ENCODE results near the gene TNXB.
"Not testable (repeated sequence)": the region's sequence is repeated elsewhere in the genome, so short reads cannot be mapped to it uniquely, and the experiment has no call there.

TNXB gene

DNA sequence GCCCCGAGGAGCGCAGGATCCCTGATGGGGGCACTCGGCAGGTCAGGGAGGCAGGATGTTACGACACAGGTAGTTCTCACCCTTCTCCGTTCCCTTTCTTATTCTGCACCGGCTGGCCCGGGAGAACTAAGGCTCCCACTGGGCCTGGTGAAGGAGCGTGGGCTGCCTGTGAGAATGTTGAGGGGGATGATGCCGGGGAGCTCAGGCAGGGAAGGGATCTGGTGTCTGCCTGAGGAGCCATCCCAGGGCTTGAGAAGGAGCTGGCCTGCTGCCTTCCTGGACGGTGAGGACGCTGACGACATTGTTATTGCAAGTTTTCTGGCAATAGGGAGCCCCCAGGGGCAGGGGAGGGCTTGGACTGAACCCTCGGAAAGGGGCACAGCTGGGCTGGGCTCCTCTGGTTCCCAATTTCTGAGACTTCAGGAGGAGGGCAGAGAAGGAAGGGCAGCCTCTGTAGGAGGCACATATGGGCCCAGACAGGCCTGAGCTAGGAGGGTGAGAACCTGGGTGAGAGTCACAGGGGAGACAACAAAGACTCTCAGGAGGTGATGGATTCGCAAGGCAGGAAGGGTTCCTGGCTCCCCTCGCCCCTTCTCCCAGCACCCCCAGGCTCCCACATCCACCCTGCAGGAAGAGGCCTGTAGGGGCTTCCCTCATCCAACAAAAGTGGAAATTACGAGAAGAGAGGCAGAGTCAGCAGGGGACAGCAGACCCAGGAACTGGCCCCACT, 38.2 kb downstream of the TNXB start:
- Mint-ChIP-seq H3K4me1 (no peaks in the 10 kb centered on the region), H3K9me3 (no peaks in the 10 kb centered on the region), H3K4me3 (no peak overlapping the region), H3K27ac (no peak overlapping the region), H3K27me3 (no peaks in the 10 kb centered on the region), H3K36me3 (no peaks in the 10 kb centered on the region)

DNA sequence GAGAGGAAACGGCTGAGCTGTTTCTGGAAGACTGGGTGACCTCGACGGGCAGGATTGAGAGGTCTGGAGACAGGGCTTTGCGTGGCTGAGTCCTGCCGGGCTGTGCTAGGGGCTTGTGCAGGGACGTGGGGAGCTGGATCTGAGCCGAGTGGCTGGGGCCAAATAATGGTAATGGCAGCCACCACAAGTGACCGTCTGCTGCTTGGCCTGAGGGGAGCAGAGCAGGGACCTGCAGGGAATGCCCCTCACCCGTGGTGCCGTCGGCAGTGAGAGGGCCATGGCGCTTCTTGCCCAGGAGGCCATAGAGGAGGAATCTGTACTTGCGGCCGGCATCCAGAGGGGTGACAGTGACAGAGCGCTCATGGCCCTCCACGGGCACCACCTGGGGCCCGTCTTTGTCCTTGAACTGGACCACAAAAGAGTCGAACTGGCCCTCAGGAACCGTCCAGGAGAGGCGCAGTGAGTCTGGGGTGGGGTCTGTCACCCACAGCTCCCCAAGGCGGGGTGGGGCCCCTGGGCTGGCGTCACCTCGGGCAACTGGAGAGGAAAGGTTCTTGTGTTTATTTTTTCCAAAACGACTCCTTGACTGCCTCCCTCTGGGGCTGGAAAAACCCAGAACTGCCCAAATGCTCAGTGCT, 39.1 kb downstream of the TNXB start:
- no peak overlapping the region for H3K27ac Mint-ChIP-seq
- no peaks in the 10 kb centered on the region for H3K36me3 Mint-ChIP-seq
- no peaks in the 10 kb centered on the region for H3K27me3 Mint-ChIP-seq

DNA sequence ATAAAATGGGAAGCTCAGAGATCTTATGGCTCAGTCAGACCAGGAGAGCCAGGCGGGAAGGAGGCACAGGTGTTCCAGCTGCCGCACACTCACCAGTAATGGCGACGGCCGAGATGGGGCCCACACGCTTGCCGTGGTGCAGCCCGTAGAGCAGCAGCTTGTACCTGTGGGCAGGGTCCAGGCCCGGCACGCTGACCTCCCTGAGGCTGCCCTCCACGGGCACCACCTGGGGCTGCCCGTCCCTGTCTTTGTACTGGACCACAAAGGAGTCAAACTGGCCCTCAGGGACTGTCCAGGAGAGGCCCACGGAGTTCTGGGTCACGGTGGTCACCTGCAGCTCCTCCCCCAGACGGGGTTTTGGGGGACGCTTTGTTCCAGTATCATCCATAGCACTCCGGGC, 39.7 kb downstream of the TNXB start:
- H3K36me3 Mint-ChIP-seq, result no peaks in the 10 kb centered on the region
- no peaks in the 10 kb centered on the region for H3K27me3 Mint-ChIP-seq
- no peaks in the 10 kb centered on the region for H3K9me3 Mint-ChIP-seq
- no peak overlapping the region for H3K4me3 Mint-ChIP-seq
- H3K27ac Mint-ChIP-seq, result no peak overlapping the region
- no peaks in the 10 kb centered on the region for H3K4me1 Mint-ChIP-seq

More for the DNA sequence above, 39.1 kb downstream of the TNXB start:
- H3K4me3 Mint-ChIP-seq, result no peak overlapping the region
- H3K4me1 Mint-ChIP-seq, result no peaks in the 10 kb centered on the region
- H3K9me3 Mint-ChIP-seq, result no peaks in the 10 kb centered on the region

DNA sequence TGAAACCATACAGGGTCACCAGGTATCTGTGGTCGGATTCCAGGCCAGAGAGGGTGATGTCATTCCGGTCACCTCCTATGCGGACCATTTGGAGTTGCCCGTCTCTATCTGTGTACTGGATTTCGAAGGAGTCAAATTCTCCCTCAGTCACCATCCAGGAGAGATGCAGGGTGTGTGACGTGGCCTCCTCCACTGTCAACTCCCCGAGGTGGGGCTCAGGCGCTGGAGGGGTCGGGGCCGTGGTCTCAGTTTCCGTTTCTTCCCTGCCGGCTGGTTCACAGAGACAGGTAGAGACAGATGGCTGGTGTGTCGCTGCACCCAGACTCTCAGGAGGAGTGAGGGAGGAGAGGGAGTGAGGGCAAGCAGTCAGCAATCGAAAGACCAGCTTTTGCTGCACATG, 40.3 kb downstream of the TNXB start:
- no peaks in the 10 kb centered on the region for H3K36me3 Mint-ChIP-seq
- H3K4me3 Mint-ChIP-seq, result no peak overlapping the region
- H3K27me3 Mint-ChIP-seq, result no peaks in the 10 kb centered on the region
- H3K4me1 Mint-ChIP-seq, result no peaks in the 10 kb centered on the region
- no peak overlapping the region for H3K27ac Mint-ChIP-seq
- no peaks in the 10 kb centered on the region for H3K9me3 Mint-ChIP-seq

DNA sequence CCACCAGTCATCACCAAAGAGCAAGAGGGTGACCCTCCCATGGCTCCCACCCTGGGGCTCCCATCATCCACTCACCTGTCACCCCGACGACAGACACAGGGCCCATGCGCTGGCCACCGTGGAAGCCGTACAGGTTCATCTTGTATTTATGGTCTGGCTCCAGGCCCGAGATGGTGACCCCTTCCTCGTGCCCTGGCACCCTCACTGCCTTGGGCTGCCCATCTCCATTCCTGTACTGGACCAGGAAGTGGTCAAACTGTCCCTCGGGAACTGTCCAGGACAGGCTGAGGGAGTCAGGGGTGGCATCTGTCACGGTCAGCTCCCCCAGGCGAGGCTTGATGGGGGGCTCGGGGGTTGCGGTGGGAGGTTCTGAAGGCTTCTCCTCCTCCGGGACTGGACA, 40.8 kb downstream of the TNXB start:
- not testable (repeated sequence) for H3K4me1 Mint-ChIP-seq, H3K27me3 Mint-ChIP-seq, H3K9me3 Mint-ChIP-seq, H3K27ac Mint-ChIP-seq, H3K4me3 Mint-ChIP-seq, H3K36me3 Mint-ChIP-seq

DNA sequence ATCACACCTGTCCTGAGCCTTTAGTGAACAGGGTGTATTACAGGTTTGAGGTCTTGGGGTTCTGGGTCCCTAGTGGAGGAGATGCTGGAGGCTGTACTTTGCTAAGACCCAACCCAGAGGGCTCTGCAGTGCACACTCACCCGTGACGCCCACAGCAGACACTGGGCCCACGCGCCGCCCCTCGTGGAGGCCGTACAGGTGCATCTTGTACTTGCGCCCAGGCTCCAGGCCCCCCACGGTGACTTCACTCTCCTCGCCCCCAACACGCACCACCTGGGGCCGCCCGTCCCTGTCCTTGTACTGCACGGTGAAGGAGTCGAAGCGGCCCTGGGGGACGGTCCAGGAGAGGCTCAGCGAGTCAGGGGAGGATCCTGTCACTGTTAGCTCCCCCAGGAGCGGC, 41.6 kb downstream of the TNXB start:
- not testable (repeated sequence) for H3K4me3 Mint-ChIP-seq, H3K36me3 Mint-ChIP-seq, H3K27ac Mint-ChIP-seq, H3K9me3 Mint-ChIP-seq, H3K4me1 Mint-ChIP-seq, H3K27me3 Mint-ChIP-seq

DNA sequence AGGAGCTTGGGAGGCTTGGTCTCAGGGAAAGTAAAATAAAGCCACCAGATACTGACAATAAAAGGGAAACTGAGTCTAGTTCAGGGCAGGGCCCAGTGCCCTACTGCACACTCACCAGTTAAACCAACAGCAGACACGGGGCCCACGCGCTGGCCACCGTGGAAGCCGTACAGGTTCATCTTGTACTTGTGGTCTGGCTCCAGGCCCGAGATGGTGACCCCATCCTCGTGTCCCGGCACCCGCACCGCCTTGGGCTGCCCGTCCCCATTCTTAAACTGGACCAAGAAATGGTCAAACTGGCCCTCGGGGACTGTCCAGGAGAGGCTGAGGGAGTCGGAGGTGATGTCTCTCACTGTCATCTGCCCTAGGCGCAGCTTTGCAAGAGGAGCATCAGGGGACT, 44.4 kb downstream of the TNXB start:
- H3K4me3 Mint-ChIP-seq, result no peak overlapping the region
- no peaks in the 10 kb centered on the region for H3K27me3 Mint-ChIP-seq
- no peak overlapping the region for H3K27ac Mint-ChIP-seq
- no peaks in the 10 kb centered on the region for H3K4me1 Mint-ChIP-seq
- H3K36me3 Mint-ChIP-seq, result no peaks in the 10 kb centered on the region
- H3K9me3 Mint-ChIP-seq, result no peaks in the 10 kb centered on the region

DNA sequence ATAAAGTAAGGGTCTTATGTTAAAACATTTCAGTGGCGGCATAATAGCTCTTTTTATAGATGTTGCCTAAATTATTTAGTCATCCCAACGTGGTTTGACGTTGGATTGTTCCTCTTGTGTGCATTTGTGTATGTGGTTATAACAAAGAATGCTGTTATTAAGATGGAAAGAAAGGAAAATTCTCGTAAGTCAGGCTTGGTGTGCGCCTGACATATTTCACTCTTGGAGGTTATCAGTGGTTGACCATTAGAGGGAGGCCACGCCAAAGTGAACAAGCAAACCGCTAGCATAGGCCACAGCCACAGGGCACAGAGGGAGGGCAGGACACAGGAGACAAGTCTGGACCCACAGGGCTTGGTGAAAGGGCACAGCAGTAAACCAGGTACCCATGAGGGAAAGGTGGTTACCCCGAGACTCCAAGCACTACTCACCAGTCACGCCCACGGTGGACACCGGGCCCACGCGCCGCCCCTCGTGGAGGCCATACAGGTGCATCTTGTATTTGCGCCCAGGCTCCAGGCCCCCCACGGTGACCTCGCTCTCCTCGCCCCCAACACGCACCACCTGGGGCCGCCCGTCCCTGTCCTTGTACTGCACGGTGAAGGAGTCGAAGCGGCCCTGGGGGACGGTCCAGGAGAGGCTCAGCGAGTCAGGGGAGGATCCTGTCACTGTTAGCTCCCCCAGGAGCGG, 48.0 kb downstream of the TNXB start:
- H3K27ac Mint-ChIP-seq, result no peak overlapping the region
- no peak overlapping the region for H3K4me3 Mint-ChIP-seq
- H3K9me3 Mint-ChIP-seq, result no peaks in the 10 kb centered on the region
- no peaks in the 10 kb centered on the region for H3K36me3 Mint-ChIP-seq
- no peaks in the 10 kb centered on the region for H3K4me1 Mint-ChIP-seq
- H3K27me3 Mint-ChIP-seq, result no peaks in the 10 kb centered on the region

DNA sequence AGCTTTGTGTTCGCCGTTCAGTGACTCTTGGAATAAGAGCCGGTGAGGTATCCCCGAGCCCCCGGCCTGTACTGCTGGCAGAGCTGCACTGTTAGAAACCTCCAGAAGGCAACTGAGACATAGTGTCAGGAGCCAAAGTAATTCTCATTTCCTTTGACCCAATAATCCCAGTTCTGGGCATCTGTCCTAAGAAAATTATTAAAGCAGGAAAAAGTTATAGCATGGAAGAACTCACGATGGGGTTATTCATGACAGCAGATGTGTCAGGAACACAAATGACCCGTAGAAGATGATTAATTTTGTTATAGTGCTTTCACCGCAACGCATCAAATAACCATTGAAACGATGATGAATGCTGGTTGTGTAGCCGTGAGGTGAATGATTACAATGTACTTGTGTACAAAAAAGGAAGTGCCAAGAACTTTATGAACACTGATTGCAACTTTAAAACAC, 50.6 kb downstream of the TNXB start:
- H3K27me3 Mint-ChIP-seq, result no peaks in the 10 kb centered on the region
- H3K4me3 Mint-ChIP-seq, result no peak overlapping the region
- H3K27ac Mint-ChIP-seq, result no peak overlapping the region
- no peaks in the 10 kb centered on the region for H3K9me3 Mint-ChIP-seq
- no peaks in the 10 kb centered on the region for H3K4me1 Mint-ChIP-seq
- H3K36me3 Mint-ChIP-seq, result no peaks in the 10 kb centered on the region

DNA sequence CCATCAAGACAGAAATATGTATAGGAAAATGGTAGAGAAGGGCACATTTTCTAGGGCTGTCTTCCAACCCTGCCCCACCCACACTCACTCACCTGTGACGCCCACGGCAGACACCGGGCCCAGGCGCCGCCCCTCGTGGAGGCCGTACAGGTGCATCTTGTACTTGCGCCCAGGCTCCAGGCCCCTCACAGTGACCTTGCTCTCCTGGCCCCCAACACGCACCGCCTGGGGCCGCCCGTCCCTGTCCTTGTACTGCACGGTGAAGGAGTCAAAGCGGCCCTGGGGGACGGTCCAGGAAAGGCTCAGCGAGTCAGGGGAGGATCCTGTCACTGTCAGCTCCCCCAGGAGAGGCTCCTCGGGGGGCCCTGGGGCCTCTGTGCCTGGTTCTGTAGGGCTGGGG, 51.2 kb downstream of the TNXB start:
- Mint-ChIP-seq H3K4me3 (no peak overlapping the region), H3K27me3 (no peaks in the 10 kb centered on the region), H3K36me3 (no peaks in the 10 kb centered on the region), H3K9me3 (no peaks in the 10 kb centered on the region), H3K4me1 (no peaks in the 10 kb centered on the region), H3K27ac (no peak overlapping the region)

DNA sequence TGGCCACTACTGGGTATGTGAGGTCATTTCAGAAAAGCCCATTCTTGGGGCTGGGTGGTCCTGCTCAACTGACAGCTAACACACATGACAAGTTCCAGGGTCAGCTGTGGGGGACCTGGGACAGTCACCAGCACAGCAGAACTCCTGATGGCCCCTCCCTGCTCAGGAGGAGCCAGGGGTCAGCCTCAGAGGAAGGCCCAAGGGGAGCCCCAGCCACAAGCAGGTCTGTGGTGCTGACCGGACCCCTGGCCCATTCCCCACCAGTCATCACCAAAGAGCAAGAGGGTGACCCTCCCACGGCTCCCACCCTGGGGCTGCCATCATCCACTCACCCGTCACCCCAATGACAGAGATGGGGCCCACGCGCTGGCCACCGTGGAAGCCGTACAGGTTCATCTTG, 52.9 kb downstream of the TNXB start:
- H3K36me3 Mint-ChIP-seq, result peaks cover 1% of the 10 kb centered on the region
- H3K27me3 Mint-ChIP-seq, result no peaks in the 10 kb centered on the region
- no peaks in the 10 kb centered on the region for H3K9me3 Mint-ChIP-seq
- H3K4me3 Mint-ChIP-seq, result no peak overlapping the region
- H3K4me1 Mint-ChIP-seq, result no peaks in the 10 kb centered on the region
- H3K27ac Mint-ChIP-seq, result no peak overlapping the region

DNA sequence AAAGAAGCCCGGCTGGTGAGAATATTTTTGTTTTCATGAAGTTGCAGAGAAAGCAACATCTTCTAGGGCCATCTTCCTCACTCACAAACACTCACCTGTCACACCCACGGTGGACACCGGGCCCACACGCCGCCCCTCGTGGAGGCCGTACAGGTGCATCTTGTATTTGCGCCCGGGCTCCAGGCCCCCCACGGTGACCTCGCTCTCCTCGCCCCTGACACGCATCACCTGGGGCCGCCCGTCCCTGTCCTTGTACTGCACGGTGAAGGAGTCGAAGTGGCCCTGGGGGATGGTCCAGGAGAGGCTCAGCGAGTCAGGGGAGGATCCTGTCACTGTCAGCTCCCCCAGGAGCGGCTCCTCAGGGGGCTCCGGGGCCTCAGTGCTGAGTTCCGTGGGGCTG, 53.4 kb downstream of the TNXB start:
- not testable (repeated sequence) for H3K27ac Mint-ChIP-seq, H3K4me3 Mint-ChIP-seq, H3K9me3 Mint-ChIP-seq, H3K36me3 Mint-ChIP-seq, H3K4me1 Mint-ChIP-seq, H3K27me3 Mint-ChIP-seq

DNA sequence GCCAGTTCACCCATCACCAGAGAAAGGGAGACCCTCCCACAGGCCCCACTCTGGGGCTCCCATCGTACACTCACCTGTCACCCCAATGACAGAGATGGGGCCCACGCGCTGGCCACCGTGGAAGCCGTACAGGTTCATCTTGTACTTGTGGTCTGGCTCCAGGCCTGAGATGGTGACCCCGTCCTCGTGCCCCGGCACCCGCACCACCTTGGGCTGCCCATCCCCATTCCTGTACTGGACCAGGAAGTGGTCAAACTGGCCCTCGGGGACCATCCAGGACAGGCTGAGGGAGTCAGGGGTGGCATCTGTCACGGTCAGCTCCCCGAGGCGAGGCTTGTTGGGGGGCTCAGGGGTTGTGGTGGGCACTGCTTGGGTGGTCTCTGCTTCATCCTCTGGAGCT, 55.8 kb downstream of the TNXB start:
- H3K9me3 Mint-ChIP-seq, H3K4me1 Mint-ChIP-seq, H3K36me3 Mint-ChIP-seq, H3K27ac Mint-ChIP-seq, H3K4me3 Mint-ChIP-seq, H3K27me3 Mint-ChIP-seq: not testable (repeated sequence)

DNA sequence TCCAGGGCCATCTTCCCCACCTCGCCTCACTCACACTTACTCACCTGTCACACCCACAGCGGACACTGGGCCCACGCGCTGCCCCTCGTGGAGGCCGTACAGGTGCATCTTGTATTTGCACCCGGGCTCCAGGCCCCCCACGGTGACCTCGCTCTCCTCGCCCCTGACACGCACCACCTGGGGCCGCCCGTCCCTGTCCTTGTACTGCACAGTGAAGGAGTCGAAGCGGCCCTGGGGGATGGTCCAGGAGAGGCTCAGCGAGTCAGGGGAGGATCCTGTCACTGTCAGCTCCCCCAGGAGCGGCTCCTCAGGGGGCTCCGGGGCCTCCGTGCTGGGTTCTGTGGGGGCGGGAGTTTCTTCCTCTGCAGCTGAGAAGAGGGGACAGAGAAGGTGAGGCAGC, 56.5 kb downstream of the TNXB start:
- H3K4me1 Mint-ChIP-seq, H3K27me3 Mint-ChIP-seq, H3K36me3 Mint-ChIP-seq, H3K4me3 Mint-ChIP-seq, H3K9me3 Mint-ChIP-seq, H3K27ac Mint-ChIP-seq: not testable (repeated sequence)

DNA sequence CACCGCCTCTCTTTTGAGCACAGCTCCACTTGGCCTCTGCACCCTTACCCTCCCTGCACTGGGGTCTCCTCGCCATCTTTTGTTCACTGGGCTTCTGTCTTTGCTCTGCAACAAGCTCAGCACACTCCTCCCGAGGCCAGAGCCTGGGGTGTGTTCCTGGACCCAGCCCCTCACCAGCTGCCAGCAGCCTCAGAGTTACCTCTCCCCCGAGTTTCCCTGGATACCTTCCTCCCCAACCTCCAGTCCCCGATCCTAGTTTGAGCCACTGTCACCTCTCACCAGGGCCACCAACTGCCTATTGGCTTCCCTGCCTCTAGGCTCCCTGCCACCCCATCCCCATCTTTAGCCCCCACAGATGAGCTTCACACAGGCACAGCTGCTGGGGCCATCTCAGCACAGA, 58.6 kb downstream of the TNXB start:
- Mint-ChIP-seq H3K27ac (no peak overlapping the region), H3K36me3 (peaks cover 1% of the 10 kb centered on the region), H3K4me1 (peaks cover 6% of the 10 kb centered on the region), H3K4me3 (no peak overlapping the region), H3K9me3 (no peaks in the 10 kb centered on the region), H3K27me3 (no peaks in the 10 kb centered on the region)

DNA sequence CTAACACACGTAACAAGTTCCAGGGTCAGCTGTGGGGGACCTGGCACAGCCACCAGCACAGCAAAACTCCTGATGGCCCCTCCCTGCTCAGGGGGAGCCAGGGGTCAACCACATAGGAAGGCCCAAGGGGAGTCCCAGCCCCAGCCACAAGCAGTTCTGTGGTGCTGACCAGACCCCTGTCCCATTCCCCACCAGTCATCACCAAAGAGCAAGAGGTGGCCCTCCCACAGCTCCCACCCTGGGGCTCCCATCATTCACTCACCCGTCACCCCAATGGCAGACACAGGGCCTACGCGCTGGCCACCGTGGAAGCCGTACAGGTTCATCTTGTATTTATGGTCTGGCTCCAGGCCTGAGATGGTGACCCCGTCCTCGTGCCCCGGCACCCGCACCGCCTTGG, 59.4 kb downstream of the TNXB start:
- H3K9me3 Mint-ChIP-seq, H3K27me3 Mint-ChIP-seq, H3K4me1 Mint-ChIP-seq, H3K4me3 Mint-ChIP-seq, H3K27ac Mint-ChIP-seq, H3K36me3 Mint-ChIP-seq: not testable (repeated sequence)
